Islet precursor cell (in vitro differentiated cells): ENCODE measurements around the gene EPHX1.

ENCODE experiments used
- DNase-seq: peaks from one replicate; pipeline ENCODE4 v3.0.0-alpha.2; 2018

Gene EPHX1

DNA sequence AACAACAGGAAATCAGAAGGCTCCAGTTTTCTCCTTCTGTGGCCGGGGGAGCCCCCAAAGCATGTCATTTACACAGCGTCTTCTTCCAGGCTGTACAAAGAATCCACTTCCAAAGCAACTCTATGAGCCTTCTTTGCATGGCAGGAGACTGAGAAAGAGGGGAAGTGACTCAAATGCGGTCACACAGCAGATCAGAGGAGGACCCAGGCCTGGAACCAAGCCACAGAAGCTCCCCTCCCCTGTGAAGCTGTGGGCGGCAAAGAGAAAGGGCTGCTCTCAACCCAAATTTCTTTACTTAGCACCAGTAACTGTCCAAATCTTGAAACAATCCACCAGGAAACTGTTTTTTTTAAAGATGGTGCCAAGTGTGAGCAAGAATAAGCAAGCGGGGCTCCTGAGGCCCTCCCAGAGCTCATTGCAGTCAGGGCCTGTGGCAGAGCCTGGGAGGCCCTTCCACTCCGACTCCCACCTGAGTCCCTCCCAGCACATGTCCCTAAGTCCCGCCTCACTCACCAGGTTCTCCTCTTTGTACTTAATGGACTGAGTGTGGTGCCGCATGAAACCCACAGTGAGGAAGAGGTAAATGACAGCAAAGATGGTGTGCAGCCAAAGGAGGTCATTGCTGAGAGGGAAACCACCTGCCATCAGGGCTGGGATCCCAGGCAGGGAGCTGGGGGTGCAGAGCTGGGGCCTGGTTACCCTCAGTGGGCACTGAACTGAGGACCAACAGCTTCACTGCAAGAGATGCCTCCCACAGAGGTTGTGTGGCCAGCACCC is 56.3 kb downstream of the EPHX1 start:
- no peak for DNase-seq

DNA sequence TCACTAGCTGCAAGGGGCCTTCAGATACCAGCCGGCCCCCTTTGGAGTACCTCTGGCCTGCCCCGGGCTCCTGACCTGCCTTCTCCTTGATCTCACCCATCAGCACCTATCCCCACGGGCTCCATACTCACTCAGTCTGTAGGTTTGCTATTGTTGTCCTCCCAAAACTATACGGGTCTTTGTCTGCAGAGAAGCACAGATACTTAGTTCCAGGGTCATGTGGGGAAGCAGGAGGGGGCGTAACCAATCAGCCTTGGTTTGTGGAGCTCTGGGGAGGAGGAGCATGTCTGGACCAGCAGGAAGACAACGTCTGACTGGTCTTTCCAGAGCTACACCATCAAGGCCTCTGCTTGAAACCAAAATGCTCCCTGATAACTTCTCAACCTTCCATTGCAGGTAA is 57.1 kb downstream of the EPHX1 start:
- no peak for DNase-seq

DNA sequence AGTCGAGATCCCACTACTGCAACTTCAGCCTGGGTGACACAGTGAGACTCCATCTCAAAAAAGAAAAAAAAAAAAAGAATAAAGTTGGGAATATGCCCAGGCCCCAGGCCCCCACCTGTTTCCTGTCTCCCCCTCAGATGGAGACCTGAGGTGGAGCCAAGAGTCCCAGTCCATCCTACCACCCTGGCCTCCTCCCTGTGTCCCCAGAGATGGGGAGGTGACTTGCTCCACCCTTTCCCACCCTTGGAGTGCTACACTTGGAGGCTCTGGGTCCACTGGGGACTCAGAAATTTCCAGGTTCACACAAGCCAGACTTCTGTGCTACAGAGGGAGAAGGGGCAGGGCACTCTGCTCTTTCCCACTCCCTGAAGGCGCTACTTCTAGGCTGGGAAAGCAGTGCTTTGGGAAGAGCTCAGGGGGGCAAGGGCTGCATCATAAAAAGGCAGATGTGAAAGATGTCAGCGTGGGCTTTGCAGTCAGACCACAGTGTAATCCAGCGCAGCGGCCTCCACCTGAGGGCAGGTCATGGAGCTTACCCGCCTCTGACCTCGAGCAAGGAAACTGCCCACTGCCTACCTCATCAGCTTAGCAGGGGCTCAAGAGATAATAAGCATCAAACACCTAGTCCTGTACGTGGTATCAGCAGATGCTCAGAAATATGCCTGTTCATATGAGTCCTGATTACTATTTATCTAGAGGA is 58.9 kb downstream of the EPHX1 start:
- no peak for DNase-seq

GRCh38 chr1:225870911-225871310 is 61.0 kb downstream of the EPHX1 start:
- DNase-seq, result no peak

- DNase-seq, result no peak
Measured at GRCh38 chr1:225871359-225872074, 61.6 kb downstream of the EPHX1 start.

DNA sequence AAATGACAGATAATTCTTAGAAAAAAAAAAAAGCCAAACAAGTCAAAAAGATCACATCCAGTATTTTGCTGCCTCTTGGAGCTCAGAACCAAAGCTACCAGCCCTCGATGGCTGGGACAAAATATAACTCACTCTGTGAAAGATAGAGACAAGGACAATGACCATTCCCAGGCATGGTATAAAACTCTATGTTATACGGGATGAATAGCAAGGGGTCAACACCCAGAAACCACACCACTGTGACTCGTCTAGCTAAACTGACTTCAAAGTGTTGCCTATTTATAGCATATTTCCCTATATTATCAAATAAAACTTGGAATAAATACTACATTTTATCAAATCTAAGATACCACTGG is 62.1 kb downstream of the EPHX1 start:
- no peak for DNase-seq

DNA sequence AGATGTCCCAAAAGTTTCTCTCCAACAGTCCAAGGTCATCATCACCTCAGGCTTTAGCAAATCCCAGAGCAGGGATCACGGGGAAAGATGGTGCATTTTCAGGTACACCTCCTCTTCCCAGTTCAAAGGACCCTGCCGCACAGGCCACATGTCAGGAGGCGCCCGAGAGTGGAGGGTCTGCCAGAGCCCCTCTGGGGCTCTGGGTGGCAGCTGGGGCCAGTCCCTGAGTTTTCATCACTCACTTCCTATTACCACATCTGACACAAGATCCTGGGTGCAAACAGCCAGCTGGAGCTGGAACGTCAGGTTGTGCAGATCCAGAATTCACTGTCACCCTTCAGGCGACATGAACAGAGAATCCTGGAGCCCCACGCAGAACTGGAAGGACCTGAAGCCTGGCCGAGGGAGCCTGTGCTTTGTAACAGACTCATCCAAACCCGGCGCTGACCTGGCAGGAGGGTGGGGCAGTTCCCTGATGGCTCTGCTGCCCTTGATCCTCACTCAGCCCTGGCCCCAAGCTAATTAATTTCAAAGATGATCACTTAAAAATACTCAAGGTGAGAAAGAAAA is 63.4 kb downstream of the EPHX1 start:
- no peak for DNase-seq

- DNase-seq, result no peak
Measured at GRCh38 chr1:225874431-225874830, 64.5 kb downstream of the EPHX1 start.

- DNase-seq, result peak; percentile 93
Measured at GRCh38 chr1:225875044-225875815, 65.3 kb downstream of the EPHX1 start.

GRCh38 chr1:225876900-225877510 is 67.1 kb downstream of the EPHX1 start:
- no peak for DNase-seq

DNA sequence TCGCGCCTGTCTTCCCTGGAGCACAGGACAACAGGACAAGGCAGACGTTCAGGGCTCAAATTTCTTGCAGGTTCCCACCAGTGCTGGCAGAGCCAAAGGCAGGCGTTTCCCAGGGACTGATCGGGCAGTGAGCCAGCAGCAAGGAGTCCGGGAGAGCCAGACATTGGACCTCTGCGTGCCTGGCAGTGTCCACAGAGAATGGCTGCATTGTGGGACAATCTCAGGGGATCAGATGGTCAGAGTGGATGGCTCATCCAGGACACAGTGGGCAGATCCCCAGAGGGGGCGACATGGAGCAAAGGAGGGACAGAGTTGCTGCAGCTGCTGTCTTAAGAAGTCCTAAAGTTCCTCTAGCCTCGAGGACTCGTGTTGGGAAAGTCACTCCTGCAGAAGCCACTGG is 67.7 kb downstream of the EPHX1 start:
- peak; percentile 88 for DNase-seq

DNA sequence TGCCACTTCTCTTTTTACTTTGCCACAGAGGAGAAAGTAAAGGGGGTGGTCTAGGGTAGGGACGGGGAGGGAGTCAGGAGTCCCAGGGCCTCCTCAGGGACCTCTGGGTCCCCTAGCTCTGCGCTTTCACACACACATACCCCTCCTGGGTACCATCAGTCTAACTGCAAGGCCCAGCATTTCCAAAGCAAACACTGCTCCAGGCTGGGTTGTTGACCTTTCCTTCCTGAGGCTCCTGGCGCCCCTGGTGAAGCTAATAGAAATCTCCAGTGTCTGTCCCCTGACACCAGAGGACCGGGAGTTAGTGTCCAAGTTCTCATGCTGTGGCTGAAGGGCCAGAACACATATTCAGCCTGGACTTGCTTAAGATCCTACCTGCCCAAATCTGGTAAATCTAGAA is 68.4 kb downstream of the EPHX1 start:
- DNase-seq, result no peak

DNA sequence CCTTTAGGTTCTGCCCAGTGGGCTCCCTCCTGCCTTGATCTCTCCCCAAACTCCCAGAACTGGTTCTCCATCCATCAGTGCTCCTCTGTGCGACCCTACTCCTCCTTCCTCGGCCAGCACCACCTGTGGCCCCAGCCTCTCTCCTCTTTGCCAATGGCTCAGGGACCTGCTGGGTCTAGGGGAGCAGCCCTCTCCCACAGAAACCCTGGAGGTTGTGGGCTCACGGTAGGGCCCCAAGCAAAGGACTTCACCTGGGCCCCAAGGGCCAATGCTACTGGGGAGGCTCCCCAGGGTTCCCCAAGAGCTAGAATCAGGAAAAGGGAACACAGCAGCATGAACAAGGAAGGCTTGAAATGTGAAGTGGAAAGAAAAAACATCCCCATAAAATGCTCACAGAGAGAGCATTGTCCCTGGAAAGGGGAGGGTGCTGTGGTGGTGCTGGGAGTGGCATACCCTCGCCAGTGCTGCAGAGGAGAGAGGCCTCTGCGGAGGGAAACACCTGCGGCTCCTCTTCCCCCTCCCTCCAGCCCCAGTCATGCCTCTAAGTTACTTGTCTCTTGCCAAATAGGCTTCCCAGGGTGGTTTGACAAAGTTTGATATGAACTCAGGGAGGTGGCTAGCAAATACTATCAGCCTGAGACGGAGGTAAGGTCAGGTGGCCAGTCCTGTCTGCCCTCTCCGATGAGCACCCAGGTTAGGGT is 69.7 kb downstream of the EPHX1 start:
- DNase-seq, result peak; percentile 55

- DNase-seq, result peak; percentile 52
Measured at GRCh38 chr1:225880222-225880588, 70.3 kb downstream of the EPHX1 start.

DNA sequence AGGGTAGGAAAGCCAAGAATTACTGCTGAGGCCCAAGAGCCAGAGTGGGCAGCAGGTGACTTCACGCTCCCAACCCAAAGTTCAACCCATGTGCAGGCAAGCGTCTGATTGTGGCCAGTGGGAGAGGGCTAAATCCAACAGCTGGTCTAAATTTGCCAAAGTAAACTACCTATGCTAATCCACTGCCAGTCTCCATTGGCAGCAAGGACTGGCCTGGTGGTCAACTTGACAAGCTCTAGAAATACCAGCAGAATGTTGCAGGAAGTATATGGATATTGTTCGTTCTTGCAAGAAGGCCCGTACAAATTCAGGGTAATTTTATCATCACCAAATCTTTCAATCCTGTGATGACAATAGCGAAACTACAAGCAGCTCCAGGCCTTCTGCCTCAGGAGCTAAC is 70.7 kb downstream of the EPHX1 start:
- DNase-seq, result peak; percentile 37

DNA sequence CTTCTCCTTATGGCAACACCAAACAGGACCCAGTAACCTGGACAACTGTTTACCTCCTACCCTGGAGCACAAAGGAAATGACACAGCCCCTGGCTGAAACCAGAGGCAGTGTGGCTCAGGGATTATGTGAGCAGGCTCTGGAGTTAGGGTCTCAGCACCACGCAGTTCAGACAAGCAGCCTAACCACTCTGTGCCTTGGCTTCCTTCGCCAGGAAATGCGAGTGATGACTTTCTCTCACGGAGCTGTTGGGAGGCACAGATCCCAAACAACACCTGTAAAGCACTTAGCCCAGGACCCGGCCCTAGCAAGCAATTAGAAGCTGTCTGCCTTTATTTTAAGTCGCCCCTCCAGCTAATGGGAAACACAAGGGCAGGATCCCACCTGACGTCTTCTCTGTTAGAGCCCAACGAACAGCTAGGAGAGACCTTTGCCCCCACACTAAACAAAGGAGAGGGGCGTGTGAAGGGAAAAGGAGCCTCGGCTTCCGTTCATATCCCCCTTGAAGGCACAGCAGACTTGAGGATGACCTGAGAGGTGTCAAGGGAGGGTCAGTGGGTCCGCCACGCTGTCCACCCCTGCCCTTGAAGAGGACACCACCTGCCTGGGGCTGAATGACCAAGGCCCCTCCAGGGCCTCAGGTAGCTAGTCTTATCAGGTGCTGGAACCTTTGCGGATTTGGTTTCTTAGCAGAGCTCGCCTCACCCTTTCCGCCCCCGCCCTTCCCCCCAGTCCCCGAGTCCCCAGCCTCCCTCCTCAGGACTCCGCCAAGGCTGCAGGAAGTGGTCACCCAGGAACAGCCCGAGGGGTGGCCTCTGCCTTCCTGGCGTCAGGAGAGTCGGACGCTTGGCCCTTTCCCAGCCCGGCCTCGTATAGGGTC is 71.4 kb downstream of the EPHX1 start:
- peak; percentile 86 for DNase-seq

GRCh38 chr1:225881959-225882693 is 72.2 kb downstream of the EPHX1 start, which contains the start of gene TMEM63A:
TSS of gene TMEM63A (minus strand) at chr1:225882380. CDS start at chr1:225877580, 4,800 bp downstream.
- DNase-seq, result peak; percentile 96

GRCh38 chr1:225882694-225883615 is 73.0 kb downstream of the EPHX1 start:
- peak; percentile 77 for DNase-seq
